Right lobe of liver (tissue), 4 donors: ENCODE measurements around the gene SLC9A5.

ENCODE experiments used
- POLR2A ChIP-seq: fragments of 450-650 bp; IDR thresholded peaks from one replicate; pipeline ENCODE4 v1.6.1; 2017; ENCODE audit warnings: antibody characterized with exemption, mild to moderate bottlenecking
- TF ChIP-seq, protein P1 (sequence below), 4 donors: fragments of 200-600 bp in 3 of 4; fragments of 450-650 bp in 1 of 4; IDR thresholded peaks; one replicate each; pipeline versions ENCODE4 v1.5.1 to v1.8.0; 2016 to 2022; ENCODE audit warnings: antibody characterized with exemption in 4 of 4, mild to moderate bottlenecking in 2 of 4
- donor health status: DM: no; HTN: no; CAD: no.
- donor health status: DM: no; HTN: no; CAD: no.
- donor health status: DM: no; HTN: yes; CAD: no.

DNA sequence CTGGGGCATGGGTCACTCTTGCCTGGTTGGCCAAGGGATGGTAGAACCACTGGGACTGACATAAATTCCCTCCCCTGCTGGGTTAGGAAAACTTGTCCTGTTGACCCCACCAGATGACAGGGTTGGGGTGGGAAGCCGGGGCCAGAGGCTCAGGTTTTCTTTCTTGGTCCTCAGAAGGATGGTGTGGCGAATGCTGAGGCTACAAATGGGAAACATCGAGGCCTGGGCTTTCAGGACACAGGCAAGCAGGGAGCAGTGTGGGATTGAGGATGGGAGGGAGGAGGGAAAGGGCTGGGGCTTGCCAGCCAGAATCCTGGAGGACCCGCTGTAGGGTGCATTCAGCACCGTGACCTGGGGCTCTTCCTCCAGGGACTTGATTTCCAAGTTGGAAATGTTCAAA is 16.1 kb downstream of the SLC9A5 start:
- TF ChIP-seq, protein P1, sequence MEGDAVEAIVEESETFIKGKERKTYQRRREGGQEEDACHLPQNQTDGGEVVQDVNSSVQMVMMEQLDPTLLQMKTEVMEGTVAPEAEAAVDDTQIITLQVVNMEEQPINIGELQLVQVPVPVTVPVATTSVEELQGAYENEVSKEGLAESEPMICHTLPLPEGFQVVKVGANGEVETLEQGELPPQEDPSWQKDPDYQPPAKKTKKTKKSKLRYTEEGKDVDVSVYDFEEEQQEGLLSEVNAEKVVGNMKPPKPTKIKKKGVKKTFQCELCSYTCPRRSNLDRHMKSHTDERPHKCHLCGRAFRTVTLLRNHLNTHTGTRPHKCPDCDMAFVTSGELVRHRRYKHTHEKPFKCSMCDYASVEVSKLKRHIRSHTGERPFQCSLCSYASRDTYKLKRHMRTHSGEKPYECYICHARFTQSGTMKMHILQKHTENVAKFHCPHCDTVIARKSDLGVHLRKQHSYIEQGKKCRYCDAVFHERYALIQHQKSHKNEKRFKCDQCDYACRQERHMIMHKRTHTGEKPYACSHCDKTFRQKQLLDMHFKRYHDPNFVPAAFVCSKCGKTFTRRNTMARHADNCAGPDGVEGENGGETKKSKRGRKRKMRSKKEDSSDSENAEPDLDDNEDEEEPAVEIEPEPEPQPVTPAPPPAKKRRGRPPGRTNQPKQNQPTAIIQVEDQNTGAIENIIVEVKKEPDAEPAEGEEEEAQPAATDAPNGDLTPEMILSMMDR (IDR thresholded peaks at IDR 0.05) = no peak
- TF ChIP-seq POLR2A = no peak
